HG03469 (cell line): ENCODE measurements around the gene HEATR5B.
"Not testable (repeated sequence)": the region's sequence is repeated elsewhere in the genome, so short reads cannot be mapped to it uniquely, and the experiment has no call there.

ENCODE experiments used
- ATAC-seq: cut with Tn5 transposase; IDR thresholded peaks from one replicate; pipeline ENCODE4 v1.9.1; 2021; ENCODE audit warnings: mild to moderate bottlenecking, moderate library complexity, moderate number of reproducible peaks; ENCODE audit not compliant: unreplicated experiment

Gene HEATR5B

DNA sequence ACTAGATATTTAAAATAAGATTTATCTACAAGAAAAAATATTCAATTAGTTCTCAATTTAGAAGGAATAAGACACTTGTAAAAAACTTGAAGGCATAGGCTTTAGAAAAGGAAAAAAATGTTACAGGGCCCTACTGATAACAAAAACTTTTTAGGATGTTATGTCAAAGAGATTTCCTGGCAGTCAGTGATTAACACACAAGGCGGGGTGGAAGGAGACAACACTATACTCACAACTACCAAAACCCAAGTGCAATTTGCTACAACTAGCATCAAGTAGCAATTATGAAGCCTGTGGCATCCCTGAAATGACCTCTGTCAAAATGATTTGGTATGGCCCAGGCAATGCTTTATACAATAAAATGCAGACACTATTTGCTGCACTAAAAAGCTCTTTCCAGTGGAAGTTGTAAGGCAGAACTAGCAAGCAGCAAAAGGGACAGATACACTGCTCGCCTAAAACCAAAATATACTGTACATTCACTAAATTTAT, 133.1 kb downstream of the HEATR5B start:
- ATAC-seq: no peak

DNA sequence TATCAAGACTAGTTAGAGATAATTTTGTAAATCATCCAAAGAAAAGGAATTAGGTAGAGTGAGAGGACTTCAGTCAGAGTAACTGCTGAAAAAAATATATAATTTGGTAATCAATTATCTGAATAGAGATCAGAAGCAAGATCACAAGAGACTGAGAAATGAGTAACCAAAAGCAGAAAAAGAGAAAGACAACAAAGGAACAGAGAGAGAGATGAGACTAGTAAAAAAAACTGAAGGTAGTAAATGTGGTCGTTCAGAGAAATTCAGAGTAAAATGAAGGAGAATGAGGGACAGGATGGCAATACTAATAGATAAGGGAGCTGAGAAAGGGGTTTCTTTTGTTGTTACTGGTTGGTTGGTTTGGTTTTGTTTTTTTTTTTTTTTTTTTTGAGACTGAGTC, 134.3 kb downstream of the HEATR5B start:
- ATAC-seq: no peak

DNA sequence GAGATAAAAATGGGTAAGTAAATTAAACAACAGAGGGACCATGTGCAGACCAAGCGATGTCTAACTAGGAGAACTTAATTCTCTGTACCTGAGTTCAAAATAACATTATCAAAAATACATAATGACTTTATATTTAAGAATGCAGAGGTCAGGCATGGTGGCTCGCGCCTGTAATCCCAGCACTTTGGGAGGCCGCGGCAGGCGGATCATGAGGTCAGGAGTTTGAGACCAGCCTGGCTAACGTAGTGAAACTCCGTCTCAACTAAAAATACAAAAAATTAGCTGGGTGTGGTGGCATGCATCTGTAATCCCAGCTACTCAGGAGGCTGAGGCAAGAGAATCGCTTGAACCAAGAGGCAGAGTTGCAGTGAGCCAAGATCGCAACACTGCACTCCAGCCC, 138.9 kb downstream of the HEATR5B start:
- not testable (repeated sequence) for ATAC-seq

- no peak for ATAC-seq
These were observed 142.3 kb downstream of the HEATR5B start for GRCh38 chr2:36941867-36942266.

- not testable (repeated sequence) for ATAC-seq
These were observed 147.6 kb downstream of the HEATR5B start for GRCh38 chr2:36936526-36936925.

DNA sequence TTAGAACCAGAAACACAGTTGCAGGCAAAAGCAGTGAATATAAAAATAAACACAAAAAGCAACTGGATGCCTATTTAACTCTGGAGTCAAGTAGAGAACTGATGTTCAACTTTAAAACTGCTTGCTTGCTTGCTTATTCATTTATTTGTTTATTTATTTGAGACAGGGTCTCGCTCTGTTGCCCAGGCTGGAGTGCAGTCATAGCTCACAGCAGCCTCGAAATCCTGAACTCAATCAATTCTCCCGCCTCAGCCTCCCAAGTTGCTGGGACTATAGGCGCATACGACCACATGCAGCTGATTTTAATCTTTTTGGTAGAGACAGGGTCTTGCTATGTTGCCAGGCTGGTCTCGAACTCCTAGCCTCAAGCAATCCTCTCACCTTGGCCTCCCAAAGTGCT, 152.5 kb downstream of the HEATR5B start:
- ATAC-seq: not testable (repeated sequence)
